Motor neuron (in vitro differentiated cells): ENCODE data around the gene OR2F1. TPM values are rescaled to one million over a fixed set of nuclear protein-coding genes. Genes with fewer than 3 reads are reported as not detected.

Source experiments
- ATAC-seq, 8 experiments: fragments of 200-7000 bp; cut with Tn5 transposase; replicated peaks in 6 of 8; 2 replicates each; pipeline ENCODE4 v1.8.0; 2021; ENCODE audit warnings: mild to moderate bottlenecking in 8 of 8, moderate library complexity in 8 of 8
- H3K27ac ChIP-seq, 2 donors: fragments of 250-450 bp; sonication (Bioruptor Pico); 2 replicates each; pipeline ENCODE4 v1.9.0; 2021; ENCODE audit warnings: antibody characterized with exemption in 2 of 2, mild to moderate bottlenecking in 2 of 2, moderate library complexity in 1 of 2
- H3K4me1 ChIP-seq, 2 donors: fragments of 250-450 bp; sonication (Bioruptor Pico); replicated peaks in 1 of 2; 2 replicates each; pipeline ENCODE4 v1.6.1; 2021; ENCODE audit warnings: antibody characterized with exemption in 2 of 2, mild to moderate bottlenecking in 2 of 2, moderate library complexity in 1 of 2
- H3K4me3 ChIP-seq, 5 donors: fragments of 250-450 bp; sonication (Bioruptor Pico); 2 replicates each; pipeline ENCODE4 v1.9.0; 2021; ENCODE audit warnings: antibody characterized with exemption in 5 of 5, mild to moderate bottlenecking in 5 of 5, moderate library complexity in 4 of 5
- WGBS, 10 experiments: fragments of 450-650 bp; shearing (Covaris generic); methylation state at CpG; one replicate each; pipeline ENCODE4 v1.0.0; 2022; 5-methylcytosine and 5-hydroxymethylcytosine counted together
- in situ Hi-C, 9 experiments: fragments of 400-800 bp; cut with MboI; loops; one replicate each; pipeline ENCODE4 v1.15.0; 2021; ENCODE audit warnings: low sequenced_read_pairs in 9 of 9, low pct_unique_long_range_greater_than_20kb in 2 of 9; ENCODE audit not compliant: unreplicated experiment in 9 of 9
- total RNA-seq, 8 experiments: library from RNA; unstranded; fragments of 300-600 nt; gene quantifications; 2 replicates each; pipeline versions ENCODE4 v1.2.3 to v1.2.4, GENCODE V29; 2022

Gene OR2F1
- total RNA-seq, 8 experiments from 2014 or later = 0.05 to 0.76 (median 0.22) TPM; not detected in 3

GRCh38 chr7:143967398-143967797 lies 12.8 kb downstream of the OR2F1 start:
- H3K4me1 ChIP-seq = no peaks in the 10 kb centered on the region
- in situ Hi-C loops = no loop called here
- no peak for ATAC-seq
- 0 to 100% (median 64%) methylated on average over 1 to 4 of the region's 4 CpGs; no CpG with 5 or more reads in 1 of the 10 experiments for WGBS, 10 experiments
- H3K4me3 ChIP-seq = no peak overlapping the region
- no peak overlapping the region for H3K27ac ChIP-seq

- H3K4me1 ChIP-seq = no peaks in the 10 kb centered on the region
- ATAC-seq = no peak
- H3K4me3 ChIP-seq = no peak overlapping the region
- H3K27ac ChIP-seq = no peak overlapping the region
- 15 to 94% (median 71%) methylated on average over 2 to 4 of the region's 4 CpGs; no CpG with 5 or more reads in 1 of the 10 experiments for WGBS, 10 experiments
- in situ Hi-C loops = no loop called here
These were observed 19.3 kb downstream of the OR2F1 start for GRCh38 chr7:143973870-143974416.

GRCh38 chr7:143974459-143974858 lies 19.8 kb downstream of the OR2F1 start:
- Histone ChIP-seq H3K27ac (no peak overlapping the region), H3K4me1 (no peaks in the 10 kb centered on the region), H3K4me3 (no peak overlapping the region)
- in situ Hi-C loops = no loop called here
- 5 to 100% (median 64%) methylated on average over 1 to 4 of the region's 4 CpGs for WGBS, 10 experiments
- ATAC-seq = no peak

- no peak for ATAC-seq
- in situ Hi-C loops = no loop called here
- WGBS, 10 experiments = 0 to 80% (median 71%) methylated on average over 1 of the region's 1 CpG; no CpG with 5 or more reads in 4 of the 10 experiments
- Histone ChIP-seq H3K4me1 (no peaks in the 10 kb centered on the region), H3K4me3 (no peak overlapping the region), H3K27ac (no peak overlapping the region)
These were observed 21.0 kb downstream of the OR2F1 start for GRCh38 chr7:143975617-143976016.

GRCh38 chr7:143978585-143978984 lies 23.9 kb downstream of the OR2F1 start:
- ATAC-seq = no peak
- WGBS, 10 experiments = 16 to 85% (median 75%) methylated on average over 1 to 2 of the region's 2 CpGs; no CpG with 5 or more reads in 1 of the 10 experiments

GRCh38 chr7:143979359-143979758 lies 24.7 kb downstream of the OR2F1 start:
- 0 to 88% (median 63%) methylated on average over 1 of the region's 1 CpG; no CpG with 5 or more reads in 2 of the 10 experiments for WGBS, 10 experiments
- Histone ChIP-seq H3K4me3 (no peak overlapping the region), H3K27ac (no peak overlapping the region), H3K4me1 (no peaks in the 10 kb centered on the region)
- in situ Hi-C loops = no loop called here
- ATAC-seq = no peak

More at GRCh38 chr7:143978585-143978984, 23.9 kb downstream of the OR2F1 start:
- Histone ChIP-seq H3K4me1 (no peaks in the 10 kb centered on the region), H3K27ac (no peak overlapping the region), H3K4me3 (no peak overlapping the region)
- in situ Hi-C loops = no loop called here

- Histone ChIP-seq H3K4me1 (no peaks in the 10 kb centered on the region), H3K4me3 (no peak overlapping the region), H3K27ac (no peak overlapping the region)
- in situ Hi-C loops = no loop called here
- WGBS, 10 experiments = 28 to 89% (median 50%) methylated on average over 1 to 2 of the region's 2 CpGs; no CpG with 5 or more reads in 3 of the 10 experiments
- ATAC-seq = no peak
These were observed 25.4 kb downstream of the OR2F1 start for GRCh38 chr7:143979998-143980397.

GRCh38 chr7:143980746-143981510 lies 26.3 kb downstream of the OR2F1 start:
- in situ Hi-C loops = no loop called here
- Histone ChIP-seq H3K4me3 (no peak overlapping the region), H3K4me1 (no peaks in the 10 kb centered on the region), H3K27ac (no peak overlapping the region)
- WGBS, 10 experiments = 40 to 100% (median 88%) methylated on average over 1 to 9 of the region's 10 CpGs
- ATAC-seq = no peak

- Histone ChIP-seq H3K4me1 (no peaks in the 10 kb centered on the region), H3K4me3 (no peak overlapping the region), H3K27ac (no peak overlapping the region)
- 42 to 100% (median 84%) methylated on average over 1 to 4 of the region's 5 CpGs; no CpG with 5 or more reads in 2 of the 10 experiments for WGBS, 10 experiments
- in situ Hi-C loops = no loop called here
- no peak for ATAC-seq
These were observed 29.3 kb downstream of the OR2F1 start for GRCh38 chr7:143983960-143984359.

GRCh38 chr7:143987513-143987912 lies 32.9 kb downstream of the OR2F1 start:
- in situ Hi-C loops = no loop called here
- no peaks in the 10 kb centered on the region for H3K4me1 ChIP-seq
- H3K27ac ChIP-seq = no peak overlapping the region
- no peak for ATAC-seq
- H3K4me3 ChIP-seq = no peak overlapping the region

GRCh38 chr7:143988976-143989745 lies 34.5 kb downstream of the OR2F1 start:
- no peak overlapping the region for H3K4me3 ChIP-seq
- 52 to 93% (median 81%) methylated on average over 2 to 5 of the region's 5 CpGs; no CpG with 5 or more reads in 4 of the 10 experiments for whole genome bisulfite sequencing, 10 experiments
- in situ Hi-C loops = no loop called here
- H3K27ac ChIP-seq = no peak overlapping the region
- no peak for ATAC-seq
- H3K4me1 ChIP-seq = no peaks in the 10 kb centered on the region

- Histone ChIP-seq H3K27ac (no peak overlapping the region), H3K4me1 (no peaks in the 10 kb centered on the region), H3K4me3 (no peak overlapping the region)
- ATAC-seq = no peak
- in situ Hi-C loops = no loop called here
These were observed 38.0 kb downstream of the OR2F1 start for GRCh38 chr7:143992670-143993069.

- no peaks in the 10 kb centered on the region for H3K4me1 ChIP-seq
- ATAC-seq = no peak
- 35 to 100% (median 84%) methylated on average over 2 to 3 of the region's 3 CpGs; no CpG with 5 or more reads in 2 of the 10 experiments for WGBS, 10 experiments
- H3K27ac ChIP-seq = no peak overlapping the region
- in situ Hi-C loops = no loop called here
- no peak overlapping the region for H3K4me3 ChIP-seq
These were observed 39.3 kb downstream of the OR2F1 start for GRCh38 chr7:143993924-143994323.
